Uterine smooth muscle cell (primary cell): ENCODE results near the gene RAX. TPM values are rescaled to one million over a fixed set of nuclear protein-coding genes. Genes with fewer than 3 reads are reported as not detected.

Experiments
- total RNA-seq: library from RNA; depleted of rRNA; stranded (reverse); fragments of >200 nt; gene quantifications from 2 replicates; pipeline ENCODE4 v1.2.3, GENCODE V29; 2014

RAX gene
- not detected in 2 replicates for total RNA-seq

GRCh38 chr18:59272891-59273758, at the start of gene RAX:
Gene RAX (minus strand): TSS chr18:59273454. CDS start chr18:59273206, 248 bp downstream.

DNA sequence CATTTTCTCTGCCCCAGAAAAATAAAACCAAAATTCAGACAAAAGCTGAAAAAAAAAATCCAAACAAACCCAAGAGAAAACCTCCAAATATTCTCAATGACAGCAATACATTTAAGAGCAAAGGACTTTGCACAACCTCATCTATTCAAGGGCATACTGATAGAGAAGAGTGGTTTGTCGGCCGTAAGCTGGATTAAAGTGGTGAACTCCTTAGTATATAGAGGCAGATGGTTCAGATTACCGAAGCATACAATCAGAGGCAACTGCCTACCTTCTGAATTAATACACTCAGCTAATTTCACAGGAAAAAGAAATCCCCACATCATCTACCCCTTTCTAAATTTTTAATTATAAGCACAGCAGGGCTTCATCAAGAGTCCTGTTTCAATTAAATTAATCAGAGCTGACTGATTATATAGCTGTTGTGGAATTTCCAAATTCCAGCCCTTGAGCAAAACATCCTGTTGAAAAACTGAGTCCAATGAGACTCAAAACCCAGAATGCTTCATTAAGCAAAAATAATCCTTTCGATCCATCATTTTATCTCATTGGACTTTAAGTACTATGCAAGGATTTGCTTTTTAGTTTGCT, 45.3 kb upstream of the RAX start, which contains the start of gene CPLX4:
CPLX4 (minus strand) TSS at position 190 of the 591 bp plus-strand sequence; CDS start at position 3, 187 bp downstream.

DNA sequence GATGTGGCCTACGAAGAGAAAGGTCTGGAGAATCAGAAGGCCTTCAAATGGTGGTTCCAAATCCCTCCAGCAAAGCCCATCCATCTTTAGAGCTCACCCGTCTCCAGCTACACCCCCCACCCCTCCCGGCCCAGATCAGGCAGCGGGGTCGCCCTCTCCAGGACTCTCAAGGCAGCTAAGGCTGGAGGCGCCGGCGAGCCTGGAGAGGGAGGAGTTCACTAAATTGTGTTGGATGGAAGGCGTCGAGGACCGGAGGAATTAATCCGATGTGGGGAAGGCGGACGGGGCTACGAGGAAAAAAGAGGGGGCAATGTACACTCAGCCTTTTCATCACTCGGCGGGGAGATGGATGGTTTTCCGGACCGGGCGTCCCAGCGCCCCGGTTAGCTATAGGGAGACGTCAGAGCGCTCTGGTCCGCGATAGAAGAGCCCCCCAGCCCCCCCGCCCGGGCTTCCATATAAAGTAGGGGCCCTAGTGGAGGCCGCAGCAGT, 53.5 kb downstream of the RAX start, which contains the start of gene GRP:
GRP (plus strand) TSS at position 487 of the 492 bp plus-strand sequence. CDS start 108 bp downstream, outside the sequence.

Other genes with a start within 250 kb of the RAX start
- gene SEC11C, start 133.6 kb downstream of the RAX start, total RNA-seq, result 20.1 and 22.6 TPM in 2 replicates
- not detected in 2 replicates for gene GRP, start 53.3 kb downstream of the RAX start, total RNA-seq
- gene CPLX4, start 45.2 kb upstream of the RAX start, total RNA-seq, result not detected in 2 replicates
- gene LMAN1, start 85.8 kb upstream of the RAX start, total RNA-seq, result 238 and 348 TPM in 2 replicates